Retina (tissue), 1 donor: ENCODE data around the gene MED23.

Experiments
- DNase-seq: peaks from one replicate; pipeline ENCODE4 v3.0.0-alpha.2; 2016

The MED23 gene

GRCh38 chr6:131638013-131638412, 10.0 kb upstream of the MED23 start:
- no peak for DNase-seq

- no peak for DNase-seq
Measured at GRCh38 chr6:131636880-131637792, 9.1 kb upstream of the MED23 start, which contains the start of gene ENPP3. ENPP3 (plus strand) TSS chr6:131637302; CDS start chr6:131637385, 83 bp downstream.

- no peak for DNase-seq
Measured at GRCh38 chr6:131635384-131636340, 7.6 kb upstream of the MED23 start.

- no peak for DNase-seq
Measured at GRCh38 chr6:131631625-131632289, 3.7 kb upstream of the MED23 start.

- DNase-seq = no peak
Measured at GRCh38 chr6:131629651-131630050, 1.6 kb upstream of the MED23 start.

GRCh38 chr6:131628726-131629125, 684 bp upstream of the MED23 start:
- no peak for DNase-seq

- no peak for DNase-seq
Measured at GRCh38 chr6:131615275-131615674, 12.8 kb downstream of the MED23 start.

- no peak for DNase-seq
Measured at GRCh38 chr6:131613296-131613925, 14.6 kb downstream of the MED23 start.

- DNase-seq = no peak
Measured at GRCh38 chr6:131602781-131603312, 25.2 kb downstream of the MED23 start.

- DNase-seq = no peak
Measured at GRCh38 chr6:131600716-131601115, 27.3 kb downstream of the MED23 start.

GRCh38 chr6:131597446-131597845, 30.6 kb downstream of the MED23 start:
- no peak for DNase-seq

- DNase-seq = no peak
Measured at GRCh38 chr6:131594074-131594473, 34.0 kb downstream of the MED23 start.

- no peak for DNase-seq
Measured at GRCh38 chr6:131592935-131593334, 35.1 kb downstream of the MED23 start.

- no peak for DNase-seq
Measured at GRCh38 chr6:131588643-131589042, 39.4 kb downstream of the MED23 start.

- no peak for DNase-seq
Measured at GRCh38 chr6:131587909-131588308, 40.1 kb downstream of the MED23 start.

- no peak for DNase-seq
Measured at GRCh38 chr6:131586543-131586942, 41.5 kb downstream of the MED23 start.

GRCh38 chr6:131581523-131581922, 46.5 kb downstream of the MED23 start:
- no peak for DNase-seq

GRCh38 chr6:131575834-131576478, 52.1 kb downstream of the MED23 start:
- no peak for DNase-seq

GRCh38 chr6:131574686-131575085, 53.4 kb downstream of the MED23 start:
- DNase-seq = no peak

GRCh38 chr6:131574133-131574532, 53.9 kb downstream of the MED23 start:
- no peak for DNase-seq

GRCh38 chr6:131572686-131573415, 55.2 kb downstream of the MED23 start, which contains the start of gene ARG1:
ARG1 (plus strand) TSS chr6:131573226; CDS start chr6:131573283, 57 bp downstream.
- DNase-seq = no peak
